Progenitor cell of endocrine pancreas (in vitro differentiated cells): Measurements from ENCODE around the gene DCLRE1C. TPM values are rescaled to one million over a fixed set of nuclear protein-coding genes. Genes with fewer than 3 reads are reported as not detected.

ENCODE experiments used
- DNase-seq: peaks from one replicate; pipeline ENCODE4 v3.0.0; 2021; ENCODE audit warnings: low spot score; ENCODE audit not compliant: unreplicated experiment
- H3K27ac Mint-ChIP-seq: 2 replicates; pipeline ENCODE4 v1.8.0; 2021; ENCODE audit warnings: mild to moderate bottlenecking, moderate library complexity, mixed read lengths
- H3K27me3 Mint-ChIP-seq: 2 replicates; pipeline ENCODE4 v1.8.0; 2021; ENCODE audit warnings: mixed read lengths
- H3K36me3 Mint-ChIP-seq: 2 replicates; pipeline ENCODE4 v1.8.0; 2022; ENCODE audit warnings: mixed read lengths; ENCODE audit not compliant: insufficient read depth
- H3K4me1 Mint-ChIP-seq: 2 replicates; pipeline ENCODE4 v1.8.0; 2021; ENCODE audit warnings: low read depth, mixed read lengths
- H3K4me3 Mint-ChIP-seq: 2 replicates; pipeline ENCODE4 v1.8.0; 2021; ENCODE audit warnings: low read depth, mild to moderate bottlenecking, moderate library complexity, mixed read lengths
- H3K9me3 Mint-ChIP-seq: 2 replicates; pipeline ENCODE4 v1.8.0; 2021; ENCODE audit warnings: low read depth, mixed read lengths
- CTCF ChIP-seq: fragments of 200-600 bp; sonication (generic); IDR thresholded peaks from one replicate; pipeline ENCODE4 v1.5.0; 2021; ENCODE audit warnings: antibody characterized with exemption, mild to moderate bottlenecking; ENCODE audit not compliant: unreplicated experiment
- total RNA-seq: library from RNA; stranded (reverse); gene quantifications from 2 replicates; pipeline ENCODE4 v1.2.1, GENCODE V29; 2021

DCLRE1C gene
- total RNA-seq, 1 donor from 2014 or later = 13.5 TPM

GRCh38 chr10:14930610-14931009 is 23.3 kb downstream of the DCLRE1C start:
- H3K36me3 Mint-ChIP-seq = peaks cover 36% of the 10 kb centered on the region
- no peaks in the 10 kb centered on the region for H3K4me1 Mint-ChIP-seq
- no peak for DNase-seq
- no peaks in the 10 kb centered on the region for H3K9me3 Mint-ChIP-seq
- no peak for TF ChIP-seq CTCF
- H3K27me3 Mint-ChIP-seq = no peaks in the 10 kb centered on the region
- no peak overlapping the region for H3K4me3 Mint-ChIP-seq
- H3K27ac Mint-ChIP-seq = no peak overlapping the region

GRCh38 chr10:14926722-14927416 is 27.0 kb downstream of the DCLRE1C start:
- Mint-ChIP-seq H3K27ac (no peak overlapping the region), H3K36me3 (peaks cover 28% of the 10 kb centered on the region), H3K4me1 (no peaks in the 10 kb centered on the region), H3K27me3 (no peaks in the 10 kb centered on the region), H3K4me3 (no peak overlapping the region), H3K9me3 (no peaks in the 10 kb centered on the region)
- DNase-seq = no peak
- TF ChIP-seq CTCF = no peak

GRCh38 chr10:14926061-14926470 is 27.8 kb downstream of the DCLRE1C start:
- no peak overlapping the region for H3K4me3 Mint-ChIP-seq
- peaks cover 30% of the 10 kb centered on the region for H3K36me3 Mint-ChIP-seq
- no peak for DNase-seq
- H3K9me3 Mint-ChIP-seq = no peaks in the 10 kb centered on the region
- peak overlapping the region; percentile 79 for H3K27ac Mint-ChIP-seq
- H3K4me1 Mint-ChIP-seq = no peaks in the 10 kb centered on the region
- TF ChIP-seq CTCF = no peak
- no peaks in the 10 kb centered on the region for H3K27me3 Mint-ChIP-seq

- no peak for DNase-seq
- Mint-ChIP-seq H3K36me3 (peaks cover 34% of the 10 kb centered on the region), H3K27ac (no peak overlapping the region), H3K9me3 (no peaks in the 10 kb centered on the region), H3K4me3 (no peak overlapping the region), H3K27me3 (no peaks in the 10 kb centered on the region), H3K4me1 (no peaks in the 10 kb centered on the region)
- TF ChIP-seq CTCF = no peak
Measured at GRCh38 chr10:14925268-14925667, 28.6 kb downstream of the DCLRE1C start.

GRCh38 chr10:14924013-14924412 is 29.9 kb downstream of the DCLRE1C start:
- no peak overlapping the region for H3K4me3 Mint-ChIP-seq
- DNase-seq = no peak
- H3K27me3 Mint-ChIP-seq = no peaks in the 10 kb centered on the region
- H3K4me1 Mint-ChIP-seq = no peaks in the 10 kb centered on the region
- peaks cover 46% of the 10 kb centered on the region for H3K36me3 Mint-ChIP-seq
- no peak for TF ChIP-seq CTCF
- H3K9me3 Mint-ChIP-seq = no peaks in the 10 kb centered on the region
- no peak overlapping the region for H3K27ac Mint-ChIP-seq
